H9 (cell line): ENCODE measurements around the gene ADAM17. TPM values are rescaled to one million over a fixed set of nuclear protein-coding genes. Genes with fewer than 3 reads are reported as not detected.

Experiments used
- DNase-seq: peaks from one replicate; pipeline ENCODE4 v3.0.0-alpha.2; 2017
- H2AFZ ChIP-seq: one replicate; pipeline ENCODE4 v1.6.1; 2013; ENCODE audit warnings: mild to moderate bottlenecking, low read length, control low read depth, moderate library complexity
- H2AK5ac ChIP-seq: 2 replicates; pipeline ENCODE4 v1.6.1; 2013; ENCODE audit warnings: low read length, control low read depth, mixed read lengths; ENCODE audit not compliant: insufficient read length
- H2BK120ac ChIP-seq: one replicate; pipeline ENCODE4 v1.6.1; 2013; ENCODE audit warnings: low read depth, mild to moderate bottlenecking, low read length, control low read depth, inconsistent platforms; ENCODE audit not compliant: poor library complexity, severe bottlenecking
- H2BK12ac ChIP-seq: 2 replicates; pipeline ENCODE4 v1.6.1; 2013; ENCODE audit warnings: low read length, control low read depth, mixed read lengths, low read depth; ENCODE audit not compliant: insufficient read length
- H2BK15ac ChIP-seq: 2 replicates; pipeline ENCODE4 v1.6.1; 2013; ENCODE audit warnings: low read depth, low read length, control low read depth
- H2BK20ac ChIP-seq: one replicate; pipeline ENCODE4 v1.6.1; 2013; ENCODE audit warnings: low read depth, mild to moderate bottlenecking, low read length, control low read depth, inconsistent platforms; ENCODE audit not compliant: poor library complexity, severe bottlenecking
- H2BK5ac ChIP-seq: 2 replicates; pipeline ENCODE4 v1.6.1; 2013; ENCODE audit warnings: low read length, control low read depth, mixed read lengths; ENCODE audit not compliant: insufficient read length
- H3K14ac ChIP-seq: 2 replicates; pipeline ENCODE4 v1.6.1; 2013; ENCODE audit warnings: low read length, control low read depth; ENCODE audit not compliant: insufficient read depth
- H3K18ac ChIP-seq: 2 replicates; pipeline ENCODE4 v1.6.1; 2013; ENCODE audit warnings: low read depth, mild to moderate bottlenecking, mixed read lengths, low read length, control low read depth; ENCODE audit not compliant: insufficient read length
- H3K23ac ChIP-seq: 2 replicates; pipeline ENCODE4 v1.6.1; 2013; ENCODE audit warnings: low read length, control low read depth, mixed read lengths, low read depth; ENCODE audit not compliant: insufficient read length
- H3K23me2 ChIP-seq: 2 replicates; pipeline ENCODE4 v1.6.1; 2013; ENCODE audit warnings: low read depth, mild to moderate bottlenecking, mixed read lengths, low read length, control low read depth; ENCODE audit not compliant: insufficient read length, poor library complexity, severe bottlenecking
- H3K27ac ChIP-seq: 2 replicates; pipeline ENCODE4 v1.5.1; 2013; ENCODE audit warnings: low read length, control low read depth, mixed read lengths, low read depth; ENCODE audit not compliant: insufficient read length
- H3K27me3 ChIP-seq: 2 replicates; pipeline ENCODE4 v1.6.1; 2013; ENCODE audit warnings: low read length, control low read depth, inconsistent platforms; ENCODE audit not compliant: insufficient read depth
- H3K4ac ChIP-seq: 2 replicates; pipeline ENCODE4 v1.6.1; 2013; ENCODE audit warnings: low read depth, mild to moderate bottlenecking, control low read depth, inconsistent platforms, low read length, moderate library complexity
- H3K4me1 ChIP-seq: 2 replicates; pipeline ENCODE4 v1.6.1; 2013; ENCODE audit warnings: low read length, control low read depth, inconsistent platforms; ENCODE audit not compliant: insufficient read depth
- H3K4me2 ChIP-seq: 2 replicates; pipeline ENCODE4 v1.6.1; 2013; ENCODE audit warnings: low read length, control low read depth, mixed read lengths; ENCODE audit not compliant: insufficient read length, insufficient read depth
- H3K56ac ChIP-seq: 2 replicates; pipeline ENCODE4 v1.6.1; 2013; ENCODE audit warnings: low read depth, mild to moderate bottlenecking, mixed read lengths, low read length, control low read depth; ENCODE audit not compliant: insufficient read length
- H3K79me1 ChIP-seq: 2 replicates; pipeline ENCODE4 v1.6.1; 2013; ENCODE audit warnings: low read depth, mild to moderate bottlenecking, moderate library complexity, low read length, control low read depth, inconsistent platforms; ENCODE audit not compliant: insufficient read depth, poor library complexity, severe bottlenecking
- H3K79me2 ChIP-seq: 2 replicates; pipeline ENCODE4 v1.6.1; 2013; ENCODE audit warnings: low read length, control low read depth, inconsistent platforms; ENCODE audit not compliant: insufficient read depth
- H3K9ac ChIP-seq: 2 replicates; pipeline ENCODE4 v1.6.1; 2013; ENCODE audit warnings: low read length, control low read depth, mixed read lengths; ENCODE audit not compliant: insufficient read length; ENCODE audit errors: extremely low read depth
- H3K9me3 ChIP-seq: one replicate; pipeline ENCODE4 v1.6.1; 2013; ENCODE audit warnings: low read depth, low read length, inconsistent platforms; ENCODE audit not compliant: control insufficient read depth
- H3T11ph ChIP-seq: one replicate; pipeline ENCODE4 v1.6.1; 2013; ENCODE audit warnings: mild to moderate bottlenecking, low read length, control low read depth, inconsistent platforms
- H4K20me1 ChIP-seq: one replicate; pipeline ENCODE4 v1.6.1; 2013; ENCODE audit not compliant: control insufficient read depth, insufficient read length, insufficient read depth
- H4K5ac ChIP-seq: 2 replicates; pipeline ENCODE4 v1.6.1; 2013; ENCODE audit warnings: low read depth, mild to moderate bottlenecking, mixed read lengths, low read length, control low read depth; ENCODE audit not compliant: insufficient read length
- H4K8ac ChIP-seq: replicated peaks from 2 replicates; pipeline ENCODE4 v1.6.1; 2013; ENCODE audit warnings: low read length, control low read depth, mixed read lengths, low read depth; ENCODE audit not compliant: insufficient read length
- H4K91ac ChIP-seq: 2 replicates; pipeline ENCODE4 v1.6.1; 2013; ENCODE audit warnings: low read depth, mild to moderate bottlenecking, moderate library complexity, mixed read lengths, low read length, control low read depth; ENCODE audit not compliant: insufficient read length
- H3K27ac Mint-ChIP-seq, 3 experiments: 2 replicates in 2 of 3; 3 replicates in 1 of 3; pipeline ENCODE4 v1.8.0; 2020 to 2021; ENCODE audit warnings: mixed read lengths in 3 of 3, mild to moderate bottlenecking in 1 of 3, moderate library complexity in 1 of 3
- H3K27me3 Mint-ChIP-seq: 2 replicates; pipeline ENCODE4 v1.8.0; 2021; ENCODE audit warnings: low read depth, mild to moderate bottlenecking, moderate library complexity, mixed read lengths
- H3K36me3 Mint-ChIP-seq, 3 experiments: 2 replicates in 2 of 3; 3 replicates in 1 of 3; pipeline ENCODE4 v1.8.0; 2020 to 2021; ENCODE audit warnings: low read depth in 3 of 3, mixed read lengths in 3 of 3; ENCODE audit not compliant: insufficient read depth in 1 of 3
- H3K4me1 Mint-ChIP-seq, 2 experiments: 2 replicates each; pipeline ENCODE4 v1.8.0; 2020; ENCODE audit warnings: mixed read lengths in 2 of 2
- H3K4me3 Mint-ChIP-seq, 2 experiments: 2 replicates in 1 of 2; 3 replicates in 1 of 2; pipeline ENCODE4 v1.8.0; 2020 to 2021; ENCODE audit warnings: mild to moderate bottlenecking in 2 of 2, mixed read lengths in 2 of 2, moderate library complexity in 1 of 2
- H3K9me3 Mint-ChIP-seq, 2 experiments: 2 replicates in 1 of 2; 3 replicates in 1 of 2; pipeline ENCODE4 v1.8.0; 2020; ENCODE audit warnings: mild to moderate bottlenecking in 2 of 2, mixed read lengths in 2 of 2, moderate library complexity in 1 of 2
- WGBS: extraction: QIAGEN DNeasy Blood & Tissue Kit; methylation state at CpG from one replicate; pipeline ENCODE4 v1.1.7; 2013; ENCODE audit warnings: missing lambda C conversion rate, low lambda C conversion rate, mixed read lengths; ENCODE audit not compliant: insufficient read length; ENCODE audit errors: extremely low coverage; 5-methylcytosine and 5-hydroxymethylcytosine counted together
- total RNA-seq: library from RNA; stranded (reverse); gene quantifications from 2 replicates; pipeline ENCODE4 v1.2.1, GENCODE V29; 2021
- TF ChIP-seq, protein P1 (sequence below): fragments of 200-600 bp; sonication (generic); conservative IDR thresholded peaks from 3 replicates; pipeline ENCODE4 v1.8.0; 2021; ENCODE audit warnings: antibody characterized with exemption, mild to moderate bottlenecking

Gene ADAM17
- total RNA-seq, 1 experiment from 2014 or later: 26.3 TPM

DNA sequence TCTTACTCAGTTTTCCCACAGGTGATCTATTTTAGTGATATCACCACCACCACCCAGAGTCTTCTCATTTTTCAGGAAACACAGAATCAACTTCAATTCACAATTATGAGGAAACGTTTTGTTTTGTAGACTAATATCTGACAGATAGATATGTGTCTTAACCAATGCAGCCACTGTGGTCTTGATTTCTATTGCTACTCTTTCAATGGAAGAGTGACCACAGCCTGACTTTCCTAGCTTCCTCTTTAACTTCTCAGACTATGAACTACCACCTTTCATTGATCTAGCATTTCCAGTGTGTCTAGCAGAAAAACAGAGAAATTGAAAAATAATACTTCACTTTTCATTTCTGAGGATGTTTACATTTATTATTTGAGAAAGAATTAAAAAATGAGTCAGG lies 20.5 kb downstream of the ADAM17 start:
- no peak overlapping the region for H3K27ac ChIP-seq
- H2BK20ac ChIP-seq: no peak overlapping the region
- H3K9ac ChIP-seq: no peak overlapping the region
- H3K4ac ChIP-seq: no peak overlapping the region
- H4K5ac ChIP-seq: no peak overlapping the region
- no peaks in the 10 kb centered on the region for H3K27me3 ChIP-seq
- H4K8ac ChIP-seq: no peak overlapping the region
- Mint-ChIP-seq H3K4me3 (no peak overlapping the region), H3K27me3 (no peaks in the 10 kb centered on the region), H3K9me3 (no peaks in the 10 kb centered on the region), H3K27ac (no peak overlapping the region), H3K36me3 (peaks cover 0 to 13% (median 12%) of the 10 kb centered on the region in 3 experiments; a peak in 4 of 7 replicates), H3K4me1 (no peaks in the 10 kb centered on the region; a peak in 1 of 4 replicates)
- H2BK12ac ChIP-seq: no peak overlapping the region
- no peak overlapping the region for H2BK5ac ChIP-seq
- WGBS: no CpG with 5 or more reads among the region's 1 CpG
- no peak overlapping the region for H3K56ac ChIP-seq
- no peak overlapping the region for H3K23ac ChIP-seq
- H2BK15ac ChIP-seq: no peak overlapping the region
- no peak overlapping the region for H2AK5ac ChIP-seq
- no peaks in the 10 kb centered on the region for H4K20me1 ChIP-seq
- no peak overlapping the region for H3K4me2 ChIP-seq
- H4K91ac ChIP-seq: no peak overlapping the region
- no peak overlapping the region for H2AFZ ChIP-seq
- no peak overlapping the region for H2BK120ac ChIP-seq
- H3T11ph ChIP-seq: no peak overlapping the region
- no peak overlapping the region for H3K14ac ChIP-seq
- no peaks in the 10 kb centered on the region for H3K9me3 ChIP-seq
- no peaks in the 10 kb centered on the region for H3K79me1 ChIP-seq
- no peaks in the 10 kb centered on the region for H3K23me2 ChIP-seq
- H3K4me1 ChIP-seq: no peaks in the 10 kb centered on the region
- no peak for DNase-seq
- no peak overlapping the region for H3K18ac ChIP-seq
- TF ChIP-seq, protein P1, sequence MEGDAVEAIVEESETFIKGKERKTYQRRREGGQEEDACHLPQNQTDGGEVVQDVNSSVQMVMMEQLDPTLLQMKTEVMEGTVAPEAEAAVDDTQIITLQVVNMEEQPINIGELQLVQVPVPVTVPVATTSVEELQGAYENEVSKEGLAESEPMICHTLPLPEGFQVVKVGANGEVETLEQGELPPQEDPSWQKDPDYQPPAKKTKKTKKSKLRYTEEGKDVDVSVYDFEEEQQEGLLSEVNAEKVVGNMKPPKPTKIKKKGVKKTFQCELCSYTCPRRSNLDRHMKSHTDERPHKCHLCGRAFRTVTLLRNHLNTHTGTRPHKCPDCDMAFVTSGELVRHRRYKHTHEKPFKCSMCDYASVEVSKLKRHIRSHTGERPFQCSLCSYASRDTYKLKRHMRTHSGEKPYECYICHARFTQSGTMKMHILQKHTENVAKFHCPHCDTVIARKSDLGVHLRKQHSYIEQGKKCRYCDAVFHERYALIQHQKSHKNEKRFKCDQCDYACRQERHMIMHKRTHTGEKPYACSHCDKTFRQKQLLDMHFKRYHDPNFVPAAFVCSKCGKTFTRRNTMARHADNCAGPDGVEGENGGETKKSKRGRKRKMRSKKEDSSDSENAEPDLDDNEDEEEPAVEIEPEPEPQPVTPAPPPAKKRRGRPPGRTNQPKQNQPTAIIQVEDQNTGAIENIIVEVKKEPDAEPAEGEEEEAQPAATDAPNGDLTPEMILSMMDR: no peak
- H3K79me2 ChIP-seq: no peaks in the 10 kb centered on the region
